Measurements from ENCODE around the gene GRB7. TPM values are rescaled to one million over a fixed set of nuclear protein-coding genes. Genes with fewer than 3 reads are reported as not detected.

GRB7 gene
- total and polyA plus RNA-seq, 2 donors (not counting 3 experiments of a cell fraction or from before 2014, with no cell fraction given), result 0.04 TPM; not detected in 1

DNA sequence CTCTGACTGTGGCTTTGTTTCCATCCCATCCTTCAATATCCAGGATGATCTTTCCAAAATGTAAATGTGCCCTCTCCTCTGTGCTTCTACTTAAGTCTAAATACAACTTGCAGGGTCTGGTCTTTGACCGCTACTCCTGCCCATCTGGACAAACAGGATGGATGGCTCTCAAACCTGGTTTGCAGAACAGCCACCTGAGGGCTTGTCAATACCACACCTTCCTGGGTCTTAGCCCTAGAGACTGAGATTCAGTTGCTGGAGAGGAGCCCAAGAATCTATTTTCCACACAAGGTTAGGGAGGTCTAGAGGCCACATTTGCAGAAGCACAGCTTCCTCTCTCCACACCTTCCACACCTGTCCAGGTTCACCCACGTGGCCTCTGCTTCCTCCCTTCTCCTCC is 1.9 kb upstream of the GRB7 start:
- POLR2A ChIA-PET, result no interaction called here
- peaks cover 10% of the 10 kb centered on the region for H3K4me1 ChIP-seq (ENCODE audit: control insufficient read depth, extremely low read depth, insufficient read depth, low read length)
- no peak for FAIRE-seq

More for the DNA sequence above, 1.9 kb upstream of the GRB7 start:
- TF ChIP-seq POLR2AphosphoS5 (IDR thresholded peaks at IDR 0.05; ENCODE audit: insufficient read depth, low read depth, low read length) (no peak), JUN (IDR thresholded peaks at IDR 0.05; ENCODE audit: borderline replicate concordance, insufficient read depth, insufficient read length, low read depth) (no peak), FOS (IDR thresholded peaks at IDR 0.05; ENCODE audit: borderline replicate concordance, insufficient read depth, low read length) (no peak), GATA2 (IDR thresholded peaks at IDR 0.05; ENCODE audit: insufficient read depth, insufficient read length, low read depth, low read length) (no peak), MYC (IDR thresholded peaks at IDR 0.05; ENCODE audit: low read depth, low read length) (no peak), POLR2A (IDR thresholded peaks at IDR 0.05; ENCODE audit: low read depth, low read length) (no peak), EZH2 (IDR thresholded peaks at IDR 0.05; ENCODE audit: borderline replicate concordance, low read depth, low read length, severe bottlenecking) (no peak)
- TF ChIP-seq, protein P1, sequence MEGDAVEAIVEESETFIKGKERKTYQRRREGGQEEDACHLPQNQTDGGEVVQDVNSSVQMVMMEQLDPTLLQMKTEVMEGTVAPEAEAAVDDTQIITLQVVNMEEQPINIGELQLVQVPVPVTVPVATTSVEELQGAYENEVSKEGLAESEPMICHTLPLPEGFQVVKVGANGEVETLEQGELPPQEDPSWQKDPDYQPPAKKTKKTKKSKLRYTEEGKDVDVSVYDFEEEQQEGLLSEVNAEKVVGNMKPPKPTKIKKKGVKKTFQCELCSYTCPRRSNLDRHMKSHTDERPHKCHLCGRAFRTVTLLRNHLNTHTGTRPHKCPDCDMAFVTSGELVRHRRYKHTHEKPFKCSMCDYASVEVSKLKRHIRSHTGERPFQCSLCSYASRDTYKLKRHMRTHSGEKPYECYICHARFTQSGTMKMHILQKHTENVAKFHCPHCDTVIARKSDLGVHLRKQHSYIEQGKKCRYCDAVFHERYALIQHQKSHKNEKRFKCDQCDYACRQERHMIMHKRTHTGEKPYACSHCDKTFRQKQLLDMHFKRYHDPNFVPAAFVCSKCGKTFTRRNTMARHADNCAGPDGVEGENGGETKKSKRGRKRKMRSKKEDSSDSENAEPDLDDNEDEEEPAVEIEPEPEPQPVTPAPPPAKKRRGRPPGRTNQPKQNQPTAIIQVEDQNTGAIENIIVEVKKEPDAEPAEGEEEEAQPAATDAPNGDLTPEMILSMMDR (IDR thresholded peaks at IDR 0.05; ENCODE audit: extremely low read depth in 1 of 2, insufficient read depth in 1 of 2, low read depth in 1 of 2, low read length in 2 of 2), result no peak
- TF ChIP-seq, protein P2, sequence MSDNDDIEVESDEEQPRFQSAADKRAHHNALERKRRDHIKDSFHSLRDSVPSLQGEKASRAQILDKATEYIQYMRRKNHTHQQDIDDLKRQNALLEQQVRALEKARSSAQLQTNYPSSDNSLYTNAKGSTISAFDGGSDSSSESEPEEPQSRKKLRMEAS (IDR thresholded peaks at IDR 0.05; ENCODE audit: insufficient read depth, insufficient read length), result no peak
- Histone ChIP-seq H3K4me3 (replicated peaks in 1 of 3; ENCODE audit: insufficient read depth in 1 of 3, low read depth in 1 of 3, low read length in 3 of 3) (no peak overlapping the region), H3K4me2 (ENCODE audit: insufficient read depth, low read length) (no peak overlapping the region), H3K27me3 (ENCODE audit: control insufficient read depth in 2 of 2, insufficient read depth in 2 of 2, low read length in 2 of 2) (peaks cover 18 to 19% of the 10 kb centered on the region in 2 experiments), H4K20me1 (replicated peaks; ENCODE audit: control insufficient read depth, extremely low read depth, insufficient read depth, low read length) (no peaks in the 10 kb centered on the region), H3K9me3 (replicated peaks; ENCODE audit: control insufficient read depth, insufficient read depth, low read length) (no peaks in the 10 kb centered on the region), H3K79me2 (ENCODE audit: control insufficient read depth, insufficient read depth, low read length) (no peaks in the 10 kb centered on the region), H3K27ac (ENCODE audit: insufficient read depth, low read depth, low read length) (no peak overlapping the region), H3K9me1 (replicated peaks; ENCODE audit: control insufficient read depth, extremely low read depth, insufficient read depth, low read length) (no peaks in the 10 kb centered on the region), H3K9ac (replicated peaks; ENCODE audit: extremely low read depth, insufficient read depth, low read length) (no peak overlapping the region), H2AFZ (ENCODE audit: low read depth, low read length) (no peak overlapping the region), H3K36me3 (ENCODE audit: control insufficient read depth in 2 of 2, extremely low read depth in 1 of 2, insufficient read depth in 2 of 2, low read length in 2 of 2) (no peaks in the 10 kb centered on the region)
- intact Hi-C loops (cut with micrococcal nuclease) (no loop called here), dilution Hi-C loops (cut with MboI; ENCODE audit: extremely low pct_ligation_motif_present, low sequenced_read_pairs) (no loop called here)
- no peak for DNase-seq (ENCODE audit: low read depth, low spot score)
- CTCF ChIA-PET, result interaction anchor here (1.1 kb wide), 1 partner anchor 114 kb away, joined by 4 read pairs; no protein-coding TSS in a partner anchor
- no TSS peak for BruUV-seq (replicated peaks)

All from endothelial cell of umbilical vein (primary cell).